GM19455 (cell line): ENCODE measurements around the gene PHYKPL.

Experiments used
- ATAC-seq: cut with Tn5 transposase; IDR thresholded peaks from one replicate; pipeline ENCODE4 v1.9.1; 2021; ENCODE audit not compliant: unreplicated experiment

PHYKPL gene

GRCh38 chr5:178224403-178224802 lies 8.2 kb downstream of the PHYKPL start:
- no peak for ATAC-seq

GRCh38 chr5:178223828-178224335 lies 8.7 kb downstream of the PHYKPL start:
- no peak for ATAC-seq

- ATAC-seq: no peak
These were observed 9.3 kb downstream of the PHYKPL start for GRCh38 chr5:178223196-178223773.

- ATAC-seq: no peak
These were observed 10.3 kb downstream of the PHYKPL start for GRCh38 chr5:178222292-178222691.

GRCh38 chr5:178221853-178222252 lies 10.7 kb downstream of the PHYKPL start:
- no peak for ATAC-seq

- no peak for ATAC-seq
These were observed 11.3 kb downstream of the PHYKPL start for GRCh38 chr5:178221282-178221681.

GRCh38 chr5:178218827-178219226 lies 13.8 kb downstream of the PHYKPL start:
- no peak for ATAC-seq

GRCh38 chr5:178218237-178218776 lies 14.3 kb downstream of the PHYKPL start:
- ATAC-seq: no peak

- ATAC-seq: no peak
These were observed 15.8 kb downstream of the PHYKPL start for GRCh38 chr5:178216779-178217178.

GRCh38 chr5:178216088-178216534 lies 16.5 kb downstream of the PHYKPL start:
- ATAC-seq: no peak

GRCh38 chr5:178215280-178216002 lies 17.2 kb downstream of the PHYKPL start:
- no peak for ATAC-seq

GRCh38 chr5:178214160-178214803 lies 18.3 kb downstream of the PHYKPL start:
- no peak for ATAC-seq

GRCh38 chr5:178213748-178214151 lies 18.9 kb downstream of the PHYKPL start:
- ATAC-seq: no peak

GRCh38 chr5:178213003-178213461 lies 19.6 kb downstream of the PHYKPL start:
- ATAC-seq: no peak

GRCh38 chr5:178212241-178213002 lies 20.2 kb downstream of the PHYKPL start:
- ATAC-seq: no peak

- no peak for ATAC-seq
These were observed 21.2 kb downstream of the PHYKPL start for GRCh38 chr5:178211095-178212048.

GRCh38 chr5:178210686-178211085 lies 21.9 kb downstream of the PHYKPL start:
- ATAC-seq: no peak

- ATAC-seq: no peak
These were observed 22.5 kb downstream of the PHYKPL start for GRCh38 chr5:178210073-178210535.

- no peak for ATAC-seq
These were observed 23.1 kb downstream of the PHYKPL start for GRCh38 chr5:178209334-178210072.
